ENCODE measurements around the gene CMYA5.
"Not testable (repeated sequence)": the region's sequence is repeated elsewhere in the genome, so short reads cannot be mapped to it uniquely, and the experiment has no call there.

CMYA5 gene

DNA sequence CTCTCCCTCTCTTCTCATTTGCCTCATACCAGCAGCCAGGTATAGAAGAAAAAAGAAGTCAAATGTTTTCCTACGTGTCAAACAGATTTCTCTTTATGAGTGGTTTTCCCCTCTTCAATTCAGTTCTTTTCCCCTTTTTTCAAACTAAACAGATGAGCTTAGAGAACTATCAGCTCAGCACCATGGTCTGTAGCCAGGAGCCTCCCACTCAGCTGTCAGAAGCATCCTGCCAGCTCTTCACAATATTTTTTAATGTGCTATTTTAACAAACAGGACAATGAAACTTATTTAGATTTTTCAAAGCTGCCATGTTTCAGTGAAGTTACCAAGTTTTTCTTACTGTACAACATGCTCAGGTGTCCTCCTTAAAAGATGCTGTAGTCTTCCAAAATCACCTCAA lies 63.5 kb downstream of the CMYA5 start:
- no peak for DNase-seq

DNA sequence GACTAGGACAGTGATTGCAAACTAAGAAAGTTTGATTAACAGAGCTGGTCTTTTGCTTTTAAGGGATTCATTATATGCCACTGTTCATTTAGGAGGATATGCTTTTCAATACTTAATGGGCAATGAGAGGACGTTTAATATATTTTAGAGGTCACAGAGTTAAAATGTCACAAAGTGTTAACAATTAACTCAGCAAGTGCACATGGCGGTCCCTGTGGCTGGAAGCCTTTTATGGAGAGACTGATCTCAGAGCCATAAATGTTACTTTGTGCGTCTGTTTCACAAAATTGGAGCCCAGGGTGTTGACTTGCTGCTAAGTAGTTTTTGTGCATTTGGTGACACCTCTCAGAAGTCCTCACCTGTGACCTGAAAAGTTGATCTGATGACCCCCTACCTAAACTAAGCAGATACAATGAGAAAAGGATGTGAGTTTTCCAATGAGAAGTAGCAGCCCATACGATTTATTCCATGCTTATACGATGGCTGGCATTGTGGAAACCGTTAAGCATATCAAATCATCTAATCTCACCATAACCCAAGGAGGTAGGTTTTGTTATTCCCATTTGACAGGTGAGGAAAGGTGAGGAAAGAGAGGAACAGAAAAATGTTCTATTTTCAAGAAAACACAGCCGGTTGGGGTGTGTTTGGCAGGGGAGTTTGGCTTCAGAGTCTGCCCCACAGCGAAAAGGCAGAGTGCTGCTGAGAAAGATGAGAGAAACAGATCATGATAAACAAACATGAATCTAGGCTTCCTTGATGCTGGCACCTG lies 64.4 kb downstream of the CMYA5 start:
- DNase-seq: no peak

DNA sequence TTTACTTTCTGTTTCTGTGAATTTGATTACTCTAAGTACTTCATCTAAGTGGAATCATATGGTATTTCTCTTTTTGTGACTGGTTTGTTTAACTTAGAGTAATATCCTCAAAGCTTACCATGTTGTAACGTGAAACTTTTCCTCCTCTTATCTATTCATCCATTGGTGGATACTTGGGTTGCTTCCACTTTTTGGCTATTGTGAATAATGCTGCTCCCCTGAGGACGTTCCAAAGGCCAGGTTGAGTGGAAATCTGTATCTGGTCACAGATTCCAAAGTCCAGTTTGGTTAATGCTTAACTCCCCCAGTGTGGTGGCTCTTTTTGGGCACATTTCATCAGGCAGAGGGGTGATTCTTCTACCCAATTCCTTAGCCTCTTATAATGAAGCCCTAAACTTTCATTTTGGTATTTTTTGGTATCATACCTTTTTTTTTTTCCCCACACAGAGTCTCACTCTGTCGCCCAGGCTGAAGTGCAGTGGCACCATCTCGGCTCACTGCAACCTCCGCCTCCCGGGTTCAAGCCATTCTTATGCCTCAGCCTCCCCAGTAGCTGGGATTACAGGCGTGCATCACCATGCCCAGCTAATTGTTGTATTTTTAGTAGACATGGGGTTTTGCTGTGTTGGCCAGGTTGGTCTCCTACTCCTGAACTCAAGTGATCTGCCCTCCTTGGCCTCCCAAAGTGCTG lies 65.4 kb downstream of the CMYA5 start:
- no peak for DNase-seq

DNA sequence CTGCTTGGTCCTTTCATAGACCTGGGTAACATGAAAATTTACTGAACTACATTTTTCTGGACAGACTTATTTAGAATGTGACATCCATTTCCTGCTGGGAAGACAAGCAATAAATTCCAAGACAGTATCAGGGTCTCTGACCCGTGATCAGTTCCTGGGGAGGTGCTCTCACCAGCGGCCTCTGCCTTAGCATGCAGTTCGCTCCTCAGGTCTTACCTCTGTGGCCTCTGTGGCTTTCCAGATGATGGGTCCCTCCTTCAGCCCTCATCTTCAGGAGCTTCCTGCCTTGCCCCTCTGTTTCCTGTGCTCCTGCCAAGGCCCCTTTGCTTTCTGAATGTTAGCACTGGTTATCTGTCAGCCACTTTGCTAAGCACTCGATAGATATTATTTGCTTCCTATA lies 66.4 kb downstream of the CMYA5 start:
- no peak for DNase-seq

DNA sequence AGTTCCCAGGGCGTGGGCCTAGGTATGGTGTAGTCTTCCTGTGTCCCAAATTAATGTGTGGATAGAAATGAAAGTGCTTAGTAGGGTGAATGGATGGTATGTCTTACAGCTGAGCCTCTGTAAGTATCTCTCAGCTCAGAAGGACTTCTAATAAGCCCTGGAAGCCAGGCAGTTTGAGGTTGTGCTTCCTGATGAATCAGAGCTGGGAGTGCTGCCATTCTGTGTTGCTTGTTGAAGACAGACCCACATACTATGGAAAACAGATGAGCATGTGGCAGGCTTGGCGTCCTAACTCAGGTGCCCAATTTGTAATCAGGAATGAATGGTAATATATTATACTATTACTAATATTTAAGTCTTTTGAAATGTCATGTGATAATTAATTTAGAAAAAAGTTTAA lies 69.8 kb downstream of the CMYA5 start:
- no peak for DNase-seq

DNA sequence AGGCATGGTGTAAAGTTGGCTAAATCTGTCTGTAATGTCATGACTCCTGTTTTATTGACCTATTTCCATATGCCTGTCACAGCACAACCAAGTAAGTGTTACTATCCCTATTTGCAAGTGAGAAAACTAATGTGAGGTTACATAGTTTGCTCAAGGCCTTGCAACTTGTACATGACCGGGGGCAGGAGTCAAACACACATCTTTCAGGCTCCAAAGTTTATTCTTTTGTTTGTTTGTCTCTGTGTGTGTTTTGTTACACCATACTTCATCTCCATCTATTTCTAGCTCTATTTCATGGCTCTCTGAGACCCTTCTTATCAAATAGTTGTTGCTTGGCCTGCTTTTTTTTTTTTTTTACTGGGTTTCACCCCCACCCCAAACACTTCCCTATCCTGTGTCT lies 70.2 kb downstream of the CMYA5 start:
- DNase-seq: no peak

DNA sequence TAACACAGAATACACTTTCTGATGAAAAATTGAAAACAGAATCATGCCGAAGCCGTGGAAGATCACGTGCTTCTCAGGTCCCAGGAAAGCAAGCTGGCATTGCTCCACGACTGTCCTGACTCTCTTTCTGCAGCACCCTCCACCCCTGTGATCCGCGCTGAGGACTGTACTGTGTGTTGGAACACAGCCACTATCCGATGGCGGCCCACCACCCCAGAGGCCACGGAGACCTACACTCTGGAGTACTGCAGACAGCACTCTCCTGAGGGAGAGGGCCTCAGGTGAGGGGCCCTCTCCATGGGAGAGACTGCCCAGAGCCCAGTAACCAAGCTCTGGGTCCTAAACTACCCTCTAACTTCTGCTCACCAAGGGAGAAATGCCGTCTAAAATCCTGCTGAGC lies 73.3 kb downstream of the CMYA5 start:
- no peak for DNase-seq

DNA sequence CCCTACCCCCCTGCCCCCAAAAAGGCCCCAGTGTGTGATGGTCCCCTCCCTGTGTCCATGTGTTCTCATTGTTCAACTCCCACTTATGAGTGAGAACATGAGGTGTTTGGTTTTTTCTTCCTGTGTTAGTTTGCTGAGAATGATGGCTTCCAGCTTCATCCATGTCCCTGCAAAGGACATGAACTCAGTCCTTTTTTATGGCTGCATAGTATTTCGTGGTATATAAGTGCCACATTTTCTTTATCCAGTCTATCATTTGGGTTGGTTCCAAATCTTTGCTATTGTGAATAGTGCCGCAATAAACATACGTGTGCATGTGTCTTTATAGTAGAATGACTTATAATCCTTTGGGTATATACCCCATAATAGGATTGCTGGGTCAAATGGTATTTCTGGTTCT lies 74.5 kb downstream of the CMYA5 start:
- DNase-seq: not testable (repeated sequence)

DNA sequence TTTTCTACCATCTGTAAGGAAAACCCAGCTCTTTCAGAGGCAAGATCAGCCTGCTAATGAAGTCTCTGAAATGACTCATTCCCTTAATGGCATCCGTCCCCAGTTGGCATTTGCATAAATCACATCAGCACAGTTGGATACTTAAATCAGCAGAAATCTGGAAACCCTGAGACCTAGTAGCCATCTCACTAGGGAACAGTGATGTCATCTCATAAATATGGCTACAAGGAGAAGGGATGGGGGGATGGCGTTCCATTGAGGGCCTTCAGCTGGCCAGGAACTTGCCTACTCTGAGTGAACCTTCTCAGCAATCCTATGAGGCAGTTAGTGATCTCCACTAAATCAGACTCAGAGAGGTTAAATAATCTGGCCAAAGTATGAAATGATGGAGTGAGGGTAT lies 81.8 kb downstream of the CMYA5 start:
- DNase-seq: no peak

DNA sequence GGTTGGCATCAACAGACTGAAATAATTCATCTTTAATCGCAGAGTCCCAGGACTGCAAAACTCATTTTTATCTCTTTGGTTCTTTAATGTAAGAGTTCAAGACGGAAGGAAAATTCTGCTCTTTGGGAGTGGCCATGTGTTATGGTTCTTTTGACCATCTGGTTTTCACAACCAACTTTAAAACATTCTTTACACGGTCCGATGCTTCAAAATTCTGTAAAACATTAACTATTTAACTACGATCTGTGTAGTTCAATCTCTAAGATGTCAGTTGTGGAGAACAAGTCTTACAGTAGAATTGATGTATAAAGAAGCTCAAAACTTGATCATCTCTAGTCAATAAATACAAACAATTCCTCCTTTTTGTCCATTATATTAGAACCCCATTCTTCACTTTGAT lies 83.0 kb downstream of the CMYA5 start:
- DNase-seq: no peak

DNA sequence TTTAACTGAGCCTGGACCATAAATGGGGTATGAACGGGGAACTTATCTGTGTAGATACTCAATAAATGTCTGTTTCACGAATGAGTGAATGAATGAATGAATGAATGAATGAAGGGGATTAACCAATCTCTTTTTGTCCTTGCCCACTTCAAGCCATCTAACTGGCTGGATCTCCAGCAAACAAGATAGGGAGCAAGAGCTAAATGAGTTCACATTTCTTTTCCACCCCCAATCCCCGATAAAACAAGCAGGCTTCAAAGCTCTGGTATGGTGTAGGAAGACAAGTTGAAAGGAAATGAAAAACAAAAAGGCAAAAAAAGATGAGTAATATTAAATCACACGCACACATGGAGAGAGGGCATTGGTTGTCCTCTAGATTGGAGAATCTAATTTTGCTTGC lies 84.0 kb downstream of the CMYA5 start:
- no peak for DNase-seq

DNA sequence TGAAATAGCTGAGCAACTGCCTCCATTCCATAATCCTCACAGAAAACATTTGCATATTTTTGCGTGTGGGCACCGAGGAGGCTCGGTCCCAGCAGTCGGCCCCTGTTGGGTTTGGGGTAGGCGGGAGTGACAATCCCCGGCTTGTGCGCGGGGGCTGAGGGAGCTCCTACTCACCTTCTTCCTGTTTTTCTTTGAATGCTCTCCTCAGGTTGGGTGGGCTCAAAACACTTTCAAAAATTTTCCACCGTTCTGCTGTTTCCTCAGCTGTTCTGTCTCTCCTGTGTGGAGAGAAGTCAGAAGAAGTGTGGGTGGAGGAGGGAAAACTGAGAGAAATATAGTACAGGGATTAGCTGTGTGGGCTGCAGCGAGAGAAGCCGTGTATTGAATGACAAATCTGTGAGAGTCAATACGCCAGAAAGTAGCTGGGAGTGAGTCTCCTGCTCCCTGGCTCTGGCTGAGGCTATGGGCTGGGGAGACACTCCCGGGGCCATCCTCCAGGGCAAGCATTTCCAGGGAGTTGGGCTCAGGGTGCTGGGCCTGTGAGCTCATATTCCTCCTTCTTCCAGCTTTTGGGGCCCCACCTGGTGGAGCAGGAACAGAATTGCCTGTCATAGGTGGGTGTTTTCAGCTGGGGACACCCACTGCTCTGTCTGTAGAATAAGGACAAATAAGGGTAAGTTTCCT lies 84.7 kb downstream of the CMYA5 start:
- no peak for DNase-seq

DNA sequence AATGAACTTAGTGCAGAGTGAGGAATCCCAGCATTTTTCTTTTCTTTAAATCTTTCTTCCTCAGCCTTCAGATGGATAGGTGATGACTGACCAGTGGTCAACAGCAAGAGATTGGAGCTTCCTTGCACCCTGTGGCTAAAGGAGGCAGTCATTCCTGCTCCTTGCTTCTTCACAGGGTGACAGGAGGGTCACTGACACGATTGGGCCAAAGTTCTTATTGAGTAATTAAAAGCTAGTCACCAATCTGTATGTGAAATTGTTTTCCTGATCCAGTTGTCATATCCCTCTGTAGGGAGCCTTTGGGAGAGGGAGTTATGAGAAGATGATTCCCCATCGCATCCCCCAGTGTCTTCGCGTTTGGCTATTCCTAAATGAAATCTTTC lies 85.2 kb downstream of the CMYA5 start:
- DNase-seq: no peak

DNA sequence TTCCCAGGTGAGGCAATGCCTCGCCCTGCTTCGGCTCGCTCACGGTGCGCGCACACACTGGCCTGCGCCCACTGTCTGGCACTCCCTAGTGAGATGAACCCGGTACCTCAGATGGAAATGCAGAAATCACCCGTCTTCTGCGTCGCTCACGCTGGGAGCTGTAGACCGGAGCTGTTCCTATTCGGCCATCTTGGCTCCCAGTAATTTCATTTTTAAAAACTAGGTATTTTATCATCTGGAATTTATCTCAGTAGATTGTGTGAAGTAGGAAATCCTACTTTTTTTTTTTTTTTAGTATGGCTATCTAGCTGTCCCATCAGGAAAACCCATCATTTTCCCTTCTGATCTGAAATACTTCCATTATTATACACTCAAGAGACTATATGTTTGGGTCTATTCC lies 95.1 kb downstream of the CMYA5 start:
- not testable (repeated sequence) for DNase-seq

DNA sequence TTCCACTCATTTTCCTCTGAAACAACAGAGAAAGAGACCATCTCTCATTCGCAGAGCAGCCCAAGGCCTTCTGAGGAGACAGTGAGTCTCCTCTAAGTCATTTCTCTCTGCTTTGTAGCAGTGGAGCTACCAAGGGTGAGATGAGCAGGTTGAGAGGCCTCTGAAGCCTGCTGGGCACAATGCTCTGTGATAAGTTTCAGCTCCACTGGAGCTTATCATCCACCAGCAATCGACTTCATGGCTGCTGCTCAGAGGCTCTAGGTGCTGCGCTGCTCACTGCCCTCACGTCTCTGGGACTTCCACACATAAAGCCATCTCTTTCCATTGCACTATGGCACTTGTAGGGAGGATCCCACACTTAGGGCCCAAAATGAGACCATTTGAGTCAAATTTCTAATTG lies 96.3 kb downstream of the CMYA5 start:
- DNase-seq: no peak

DNA sequence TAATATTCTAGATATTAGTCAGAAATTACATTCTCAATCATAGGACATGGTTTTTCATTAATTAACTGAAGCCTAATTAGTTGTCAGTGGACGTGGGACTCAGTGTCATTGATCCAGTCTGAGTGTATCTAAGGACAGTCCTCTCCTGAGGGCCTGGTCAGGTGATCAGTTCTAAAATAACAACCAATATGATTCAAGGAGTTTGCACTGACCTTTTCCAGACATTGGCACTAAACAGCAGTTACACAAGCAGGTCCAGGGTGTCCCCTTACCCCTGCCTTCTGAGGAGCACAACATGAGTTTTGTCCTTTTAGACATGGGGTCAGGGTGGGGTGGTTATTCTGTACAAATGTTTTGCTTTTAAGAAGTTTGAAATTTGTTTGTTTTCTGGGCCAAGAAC lies 97.8 kb downstream of the CMYA5 start:
- no peak for DNase-seq

DNA sequence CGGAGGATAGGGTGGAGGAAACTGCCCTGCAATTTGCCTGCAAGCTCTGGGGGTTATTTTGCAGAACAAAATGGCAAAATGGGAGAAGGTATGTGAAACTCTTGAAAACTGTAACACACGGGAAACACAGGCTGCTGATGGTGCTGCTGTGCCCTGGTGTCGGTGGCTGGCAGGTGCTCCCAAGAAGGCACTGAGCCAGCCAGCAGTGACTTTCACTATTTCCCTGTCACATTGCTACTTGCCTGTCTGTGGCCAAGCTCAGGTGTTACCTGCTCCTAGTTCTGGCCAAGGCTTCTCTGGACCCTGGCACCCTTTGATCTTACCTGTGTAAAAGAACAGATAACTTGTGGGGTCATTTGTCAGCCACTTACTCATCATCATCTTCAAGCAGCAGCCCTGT lies 102.2 kb downstream of the CMYA5 start:
- no peak for DNase-seq

DNA sequence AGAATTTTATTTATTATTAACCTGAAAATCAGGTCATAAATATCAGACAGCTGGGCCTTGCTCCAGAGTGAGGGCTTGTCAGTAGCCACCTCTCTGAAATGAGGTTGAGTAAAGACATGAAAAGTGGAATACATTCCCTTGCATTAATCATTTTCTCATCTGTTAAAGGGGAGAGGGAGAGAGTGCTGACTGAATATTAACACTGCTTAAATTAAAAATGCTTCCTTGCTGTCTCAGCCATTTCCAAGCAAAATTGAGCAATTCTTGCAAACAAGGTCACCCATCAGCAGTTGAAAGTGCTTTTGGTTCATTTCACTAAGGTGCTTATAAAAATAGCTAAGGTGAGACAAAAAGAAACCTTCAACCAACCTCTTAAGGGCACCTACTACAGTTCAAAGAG lies 102.8 kb downstream of the CMYA5 start:
- DNase-seq: no peak

DNA sequence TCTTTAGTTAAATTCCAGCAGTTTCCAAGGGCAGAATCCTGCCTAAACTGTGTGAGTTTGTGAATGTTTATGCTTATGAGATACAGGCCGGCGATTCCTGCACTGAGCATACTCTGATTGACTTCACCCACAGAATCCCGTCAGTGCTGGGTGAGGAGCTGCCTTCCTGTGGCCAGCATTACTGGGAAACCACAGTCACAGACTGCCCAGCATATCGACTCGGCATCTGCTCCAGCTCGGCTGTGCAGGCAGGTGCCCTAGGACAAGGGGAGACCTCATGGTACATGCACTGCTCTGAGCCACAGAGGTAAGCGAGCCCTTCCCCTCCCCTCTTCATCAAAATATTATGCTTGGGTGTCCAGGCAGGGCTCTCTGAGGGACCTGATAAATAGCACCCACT lies 103.7 kb downstream of the CMYA5 start:
- no peak for DNase-seq

DNA sequence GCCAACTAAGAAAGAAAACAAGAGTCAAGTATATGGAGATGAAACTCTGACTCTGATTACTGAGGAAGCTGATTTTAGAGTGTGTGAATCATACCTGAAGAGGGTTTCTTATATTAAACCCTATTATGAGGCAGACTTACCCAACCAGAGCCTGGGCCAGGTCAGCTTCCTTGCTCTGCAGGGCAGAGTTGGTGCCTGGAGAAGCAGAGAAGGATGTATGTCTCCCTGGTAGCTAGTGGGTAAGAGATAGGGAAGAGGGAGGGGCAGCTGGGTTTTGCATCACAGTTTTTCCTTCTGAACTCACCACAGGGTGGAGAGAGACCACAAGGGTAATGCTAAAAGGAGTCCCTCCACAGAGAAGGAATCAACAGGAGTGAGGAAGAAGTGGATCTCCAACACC lies 104.1 kb downstream of the CMYA5 start:
- no peak for DNase-seq

DNA sequence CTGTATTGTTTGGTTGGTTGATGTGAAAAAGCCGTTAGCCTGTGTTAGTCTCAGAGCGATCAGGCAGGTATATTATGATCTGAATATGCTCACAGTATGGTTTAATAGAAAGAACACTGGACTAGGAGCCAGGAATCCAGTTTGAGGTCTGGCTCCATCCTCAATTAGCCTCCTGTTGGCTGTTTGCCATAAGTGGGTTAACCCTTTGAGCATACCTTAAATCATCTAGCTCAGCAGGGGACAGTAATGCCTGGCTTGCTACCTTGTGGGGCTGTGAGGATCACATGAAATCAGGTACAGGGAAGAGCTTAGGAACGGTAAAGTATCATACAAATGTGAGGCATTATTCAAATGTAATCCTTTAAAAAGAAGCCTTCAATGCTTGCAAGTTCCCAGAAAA lies 104.7 kb downstream of the CMYA5 start:
- DNase-seq: no peak

DNA sequence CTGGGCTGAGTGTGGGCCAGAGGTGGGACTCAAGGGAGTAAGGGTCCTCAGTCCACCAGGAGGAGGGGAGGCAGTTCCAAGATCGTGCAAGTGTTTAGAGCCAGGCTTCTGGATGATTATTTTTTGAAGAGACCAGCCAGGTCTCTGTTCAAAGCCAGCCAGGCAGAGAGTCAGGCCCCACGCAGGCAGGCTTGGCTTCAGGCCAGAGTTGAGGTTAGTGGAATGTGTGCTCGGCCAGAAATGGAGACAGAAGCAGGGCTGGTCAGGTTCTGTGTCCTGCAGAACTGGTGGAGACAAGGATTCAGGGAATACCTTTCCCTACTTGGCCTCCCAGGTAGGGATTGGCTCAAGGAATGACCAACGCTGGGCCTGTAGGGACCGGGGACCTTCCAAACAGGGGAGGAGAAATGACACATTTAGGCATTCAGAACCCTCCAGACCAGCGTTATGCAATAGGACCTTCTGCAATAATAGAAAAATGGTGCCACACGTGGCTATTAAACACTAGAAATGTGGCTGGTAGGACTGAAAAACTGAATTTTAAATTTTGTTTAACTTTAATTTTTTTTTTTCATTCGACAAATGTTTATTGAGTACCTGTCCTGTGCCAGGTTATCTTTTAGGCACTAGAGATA lies 106.2 kb downstream of the CMYA5 start:
- no peak for DNase-seq

DNA sequence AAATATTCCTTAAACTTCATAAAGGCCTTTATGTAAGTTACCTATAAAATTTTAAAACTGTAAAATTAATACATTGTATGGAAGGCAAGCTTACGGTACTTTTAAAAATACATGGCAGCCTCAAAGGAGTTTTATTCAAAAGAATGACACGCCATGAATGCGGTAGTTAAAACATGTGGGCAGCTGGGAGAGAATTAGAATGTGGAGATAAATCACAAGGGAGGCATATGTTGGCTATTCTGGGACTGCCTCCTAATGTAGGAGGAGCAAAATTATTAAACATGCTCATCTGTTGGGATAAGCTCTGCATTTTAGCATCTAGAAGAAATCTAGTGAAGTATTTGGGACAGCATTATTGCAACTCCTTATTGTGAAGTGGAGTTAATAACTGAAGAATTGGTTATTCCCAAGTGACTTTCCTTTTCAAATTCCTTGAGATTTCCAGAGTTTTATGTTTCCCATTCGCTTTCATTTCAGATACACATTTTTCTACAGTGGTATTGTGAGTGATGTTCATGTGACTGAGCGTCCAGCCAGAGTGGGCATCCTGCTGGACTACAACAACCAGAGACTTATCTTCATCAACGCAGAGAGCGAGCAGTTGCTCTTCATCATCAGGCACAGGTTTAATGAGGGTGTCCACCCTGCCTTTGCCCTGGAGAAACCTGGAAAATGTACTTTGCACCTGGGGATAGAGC lies 109.4 kb downstream of the CMYA5 start:
- DNase-seq: no peak

All from activated CD4-positive, alpha-beta T cell treated with anti-CD3 and anti-CD28 coated beads, Interleukin-2, Interleukin-6, amounts not matched to agents 100 ng/mL and 50 ng/mL, durations not matched to agents 16 hours and 8 hours (primary cell).